ENCODE results near the gene CPA3.

The CPA3 gene

DNA sequence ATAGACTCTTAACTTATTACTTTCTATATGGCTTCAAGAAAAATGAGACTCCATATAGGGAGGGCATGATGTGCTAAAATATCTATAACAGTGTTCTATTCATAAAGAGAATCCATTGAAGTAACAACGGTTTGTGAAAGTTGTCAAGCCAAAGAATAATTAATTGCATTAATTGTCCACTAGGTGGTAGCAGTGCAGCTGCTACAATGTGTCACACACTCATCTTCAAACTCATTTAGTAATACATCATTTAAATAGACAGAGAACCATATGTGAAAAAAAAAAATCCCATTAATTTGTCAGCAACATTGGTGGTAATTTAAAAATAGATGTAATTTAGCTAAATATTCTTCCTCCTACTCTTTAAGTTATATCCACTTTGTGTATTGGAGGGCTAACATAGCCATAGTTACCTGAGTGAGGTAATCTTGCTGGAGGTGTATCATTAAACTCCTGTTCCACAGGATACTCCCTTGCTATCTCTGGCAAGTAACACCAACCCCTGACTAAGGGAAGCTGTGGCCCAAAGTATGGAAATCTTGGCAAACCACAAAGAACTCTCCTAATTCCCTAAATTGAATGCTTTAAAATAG, 3.7 kb upstream of the CPA3 start:
- DNase-seq, result no peak

DNA sequence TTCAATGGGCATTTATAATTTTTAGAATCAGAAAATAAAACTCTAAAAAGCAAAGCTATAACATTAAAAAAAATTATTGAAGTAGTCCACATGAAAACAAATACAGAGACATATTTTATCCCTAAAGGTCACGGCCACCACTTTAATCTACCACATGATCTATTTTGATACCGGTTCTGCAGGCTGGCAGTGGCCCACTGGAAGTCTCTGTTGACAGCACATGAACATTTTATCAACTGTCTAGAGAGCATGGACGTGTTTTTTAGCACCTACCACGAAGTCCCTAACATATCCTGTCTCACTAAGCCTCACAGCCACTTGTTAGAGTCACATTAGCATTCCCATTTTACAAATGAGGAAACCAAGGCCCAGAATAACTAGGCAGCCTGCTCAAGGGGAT, 1.8 kb upstream of the CPA3 start:
- no peak for DNase-seq

DNA sequence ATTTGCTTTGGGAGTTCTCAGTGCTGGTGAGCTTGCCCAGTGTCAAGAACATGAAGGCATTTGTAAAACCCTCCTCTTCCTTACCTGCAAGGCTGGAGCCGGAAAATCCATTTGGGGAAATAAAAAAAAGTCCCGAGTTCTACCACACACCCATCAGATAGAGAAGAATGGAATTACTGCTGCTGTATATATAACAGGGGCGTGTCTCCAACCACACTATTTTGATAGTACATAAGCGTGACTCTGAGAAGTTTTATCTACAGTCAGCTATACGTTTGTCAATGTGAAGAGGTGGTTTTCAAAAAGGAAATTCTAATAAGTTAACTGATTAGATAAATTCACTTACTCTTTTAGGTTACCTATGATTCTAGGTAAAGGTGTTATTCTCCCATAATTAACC, 1.3 kb upstream of the CPA3 start:
- no peak for DNase-seq

DNA sequence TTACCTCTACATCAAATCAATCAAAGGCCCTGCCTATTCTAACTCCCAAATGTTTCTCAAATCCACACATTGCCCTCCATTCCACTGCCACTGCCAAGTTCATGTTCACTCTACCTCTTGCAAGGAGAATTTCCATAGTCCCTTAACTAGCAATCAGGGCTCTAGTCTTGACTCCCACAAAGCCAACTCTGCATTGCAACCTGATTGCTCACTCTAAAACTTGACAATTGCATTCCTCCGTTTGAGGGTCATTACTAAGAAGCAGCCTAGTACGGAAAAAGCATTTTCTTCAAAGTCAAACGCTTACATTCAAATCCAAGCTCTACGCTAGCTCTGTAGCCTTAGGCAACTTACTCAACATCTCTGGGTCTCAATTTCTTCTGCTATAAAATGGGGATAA, 1.2 kb downstream of the CPA3 start:
- no peak for DNase-seq

DNA sequence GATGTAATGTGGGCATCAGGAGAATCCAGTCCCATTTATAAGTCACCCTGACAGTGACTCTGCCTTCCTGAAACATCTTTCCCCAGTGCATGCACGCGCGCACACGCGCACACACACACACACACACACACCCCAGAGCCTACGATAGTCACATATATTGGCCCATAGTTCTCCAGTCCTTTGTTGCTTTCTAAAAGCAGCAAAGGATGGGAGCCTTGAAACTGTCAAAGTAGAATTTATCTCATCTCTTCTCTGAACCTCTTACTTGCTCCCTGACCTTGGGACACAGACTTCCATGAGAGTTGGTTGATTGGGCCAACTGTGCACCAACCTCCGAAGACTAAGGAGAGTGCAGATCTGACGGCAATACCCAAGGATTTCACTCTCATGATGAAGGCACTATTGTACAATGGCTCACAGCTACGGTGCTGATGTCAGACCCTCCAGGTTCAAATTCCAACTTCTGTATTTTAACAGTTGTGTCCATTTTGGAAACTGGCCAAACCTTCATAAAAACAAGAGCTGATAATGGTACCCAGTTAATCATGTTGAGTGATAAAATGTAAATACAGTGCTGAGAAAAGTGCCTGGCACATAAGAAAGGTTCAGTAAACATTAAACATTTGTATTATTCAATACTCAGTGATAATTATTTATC, 8.3 kb downstream of the CPA3 start:
- DNase-seq, result no peak

DNA sequence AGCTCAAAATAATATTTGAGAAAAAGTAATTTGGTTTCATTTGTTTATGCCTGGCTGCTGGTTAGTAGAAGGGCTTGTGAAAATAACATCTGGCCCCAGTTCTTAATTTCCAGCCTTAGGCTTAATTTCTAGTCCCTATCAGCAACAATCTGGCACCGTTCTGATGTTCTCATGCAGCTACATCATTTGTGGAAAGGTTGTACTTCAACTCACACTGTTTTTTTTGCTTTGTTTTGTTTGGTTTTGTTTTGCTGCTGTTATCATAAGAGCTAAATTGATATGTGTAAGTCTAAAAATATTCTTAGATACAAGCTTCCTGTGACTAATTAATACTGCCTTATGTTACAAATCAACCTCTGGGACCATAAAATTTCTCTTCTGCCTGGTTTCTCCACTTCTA, 8.9 kb downstream of the CPA3 start:
- DNase-seq, result no peak

DNA sequence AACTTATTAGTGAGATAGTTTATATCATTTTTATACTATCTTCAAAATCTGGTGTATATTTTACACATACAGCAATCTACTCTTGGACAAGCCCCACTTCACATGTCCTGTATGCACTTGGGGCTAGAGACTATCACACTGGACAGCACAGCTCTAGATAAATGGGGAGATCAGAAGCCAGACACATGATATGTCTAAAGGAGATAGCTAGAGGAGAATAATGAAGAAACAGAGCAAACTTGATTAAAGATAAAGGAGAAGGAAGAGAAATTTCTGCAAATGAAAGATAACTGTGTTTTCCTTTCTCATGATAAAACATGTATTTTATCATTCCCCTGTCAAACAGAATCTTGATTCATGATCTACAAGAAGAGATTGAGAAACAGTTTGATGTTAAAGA, 13.0 kb downstream of the CPA3 start:
- no peak for DNase-seq

DNA sequence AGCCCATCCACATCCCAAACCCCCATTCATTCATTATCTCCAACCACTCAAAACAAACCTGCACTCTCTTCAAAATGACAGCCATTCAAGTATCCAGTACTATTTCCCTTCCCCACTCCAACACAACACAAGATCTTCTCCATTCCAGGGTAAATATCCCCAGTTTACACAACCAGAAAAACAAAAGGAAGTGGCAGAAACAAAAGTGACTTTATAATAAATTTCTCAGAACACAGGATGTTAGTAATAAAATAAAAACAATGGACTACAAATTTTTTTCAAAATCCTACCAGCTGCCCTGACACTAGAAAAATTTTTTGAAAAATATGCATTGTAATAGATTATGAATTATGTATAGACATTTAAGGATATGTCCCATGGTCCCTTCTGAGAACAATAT, 14.2 kb downstream of the CPA3 start:
- DNase-seq, result no peak

DNA sequence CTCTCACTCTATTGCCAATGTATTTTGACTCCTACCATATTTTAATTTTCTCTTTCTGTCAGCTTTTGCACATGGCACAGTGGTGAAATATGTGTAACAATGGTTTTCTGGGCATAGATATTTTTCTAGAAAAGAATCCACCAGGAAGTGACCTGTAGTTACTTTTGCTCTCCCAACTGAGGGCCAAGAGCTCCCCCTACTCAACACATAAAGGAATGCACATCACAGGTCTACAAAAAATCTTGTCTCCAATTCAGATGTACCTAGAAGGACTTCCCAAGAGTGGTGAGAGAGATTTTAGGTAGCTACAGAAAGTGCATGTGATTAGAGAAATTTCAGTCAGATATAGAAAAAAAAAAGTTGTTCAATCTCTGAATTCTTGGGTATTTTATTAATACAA, 15.6 kb downstream of the CPA3 start:
- no peak for DNase-seq

DNA sequence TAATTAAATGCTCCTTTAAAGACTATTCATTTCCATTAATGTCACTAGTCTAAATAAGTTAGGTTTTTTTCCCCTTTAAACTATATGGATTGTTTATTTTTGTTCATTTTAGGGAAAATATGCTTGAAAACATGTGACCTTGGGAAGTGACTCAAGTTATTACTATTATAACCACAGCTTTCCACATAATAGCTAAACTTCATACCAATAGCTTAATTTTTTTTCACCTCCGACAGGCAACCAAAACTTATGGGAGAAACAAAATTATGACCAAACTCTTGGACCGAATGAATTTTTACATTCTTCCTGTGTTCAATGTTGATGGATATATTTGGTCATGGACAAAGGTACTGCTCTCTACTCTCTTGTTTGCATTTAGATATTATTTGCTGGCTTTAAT, 16.2 kb downstream of the CPA3 start:
- DNase-seq, result no peak

DNA sequence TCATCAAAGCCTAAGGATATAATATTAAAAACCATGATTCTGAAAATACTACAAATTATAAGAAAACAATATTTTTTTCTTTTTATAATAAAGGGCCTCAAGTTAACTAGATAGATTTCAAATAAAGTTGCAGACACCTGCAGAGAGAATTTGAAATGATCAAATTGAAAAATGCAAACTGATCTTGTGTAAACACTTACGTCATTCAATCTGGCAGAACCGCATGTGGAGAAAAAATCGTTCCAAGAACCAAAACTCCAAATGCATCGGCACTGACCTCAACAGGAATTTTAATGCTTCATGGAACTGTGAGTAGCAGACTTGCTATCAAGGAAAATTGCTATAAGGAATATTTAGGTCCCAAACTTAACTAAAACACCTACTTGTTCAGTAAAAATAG, 17.2 kb downstream of the CPA3 start:
- DNase-seq, result no peak

DNA sequence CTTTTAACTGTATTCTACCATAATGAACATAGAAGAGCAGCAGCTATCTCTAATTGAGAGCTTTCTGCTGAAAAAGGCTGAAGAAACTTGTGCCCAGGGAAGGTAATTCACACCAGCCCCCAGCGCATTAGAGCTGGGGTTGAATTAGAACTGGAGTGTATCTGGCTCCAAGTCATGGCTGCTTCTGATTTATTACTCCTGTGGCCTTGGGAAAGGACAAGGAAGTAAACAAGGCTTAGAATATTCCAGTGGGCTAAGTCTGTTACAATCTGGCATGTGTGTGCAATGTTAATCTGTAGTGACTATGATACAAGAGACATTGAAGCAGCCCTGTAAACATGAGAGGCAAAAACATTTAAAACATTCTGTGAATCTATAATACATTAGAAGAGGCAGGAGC, 18.1 kb downstream of the CPA3 start:
- no peak for DNase-seq

DNA sequence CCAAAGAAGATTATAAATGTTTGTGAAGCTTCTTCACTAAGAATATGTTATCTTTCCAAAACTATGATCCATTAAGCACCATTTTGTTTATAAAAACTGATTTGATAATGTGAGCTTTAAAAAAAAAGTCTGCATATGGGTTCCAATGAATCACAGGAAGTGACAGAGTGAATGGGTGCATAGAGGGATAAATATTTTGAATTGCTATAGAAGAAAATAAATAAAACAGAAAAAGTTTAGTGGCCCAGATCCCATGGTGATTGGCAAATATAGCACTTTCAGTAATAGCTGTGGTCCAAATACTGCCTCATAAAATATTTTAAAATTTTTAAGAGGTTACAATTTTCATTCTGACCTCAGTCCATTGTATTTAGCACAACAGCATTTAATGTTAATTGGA, 19.2 kb downstream of the CPA3 start:
- DNase-seq, result no peak

DNA sequence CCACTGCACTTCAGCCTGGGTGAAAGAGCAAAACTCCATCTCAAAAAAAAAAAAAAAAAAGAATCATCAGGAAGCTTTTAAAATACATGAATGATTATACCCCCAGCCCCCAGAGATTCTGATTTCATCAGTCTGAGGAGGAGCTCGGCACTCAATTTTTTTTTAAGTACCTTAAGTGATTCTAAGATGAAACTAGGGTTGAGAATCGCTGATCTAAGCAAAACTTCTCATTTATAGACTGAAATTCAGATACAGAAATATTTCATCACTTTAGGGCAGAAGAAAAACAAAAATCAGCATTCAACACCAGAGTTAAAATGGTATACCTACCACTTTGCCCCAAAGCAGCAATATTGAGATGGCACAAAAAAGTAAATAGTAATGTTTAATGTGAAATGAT, 24.7 kb downstream of the CPA3 start:
- DNase-seq, result no peak

DNA sequence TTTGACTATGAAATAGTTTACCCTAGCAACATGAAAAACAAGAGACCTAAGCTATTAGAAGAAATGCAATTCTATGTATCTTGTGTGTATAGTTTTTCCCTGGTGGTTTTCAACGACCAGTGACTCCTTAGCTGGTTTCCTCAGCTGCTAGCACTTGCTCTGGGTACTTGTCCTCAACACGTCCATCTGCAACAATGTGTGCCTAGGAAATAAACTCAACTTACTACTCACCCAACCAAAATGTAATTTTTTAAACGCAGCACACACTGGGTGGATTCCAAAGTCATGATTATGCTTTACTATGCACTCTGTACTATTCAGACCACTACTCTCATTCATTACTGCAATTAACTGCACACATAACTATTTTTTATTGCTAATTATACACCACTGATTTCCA, 31.0 kb downstream of the CPA3 start:
- no peak for DNase-seq

DNA sequence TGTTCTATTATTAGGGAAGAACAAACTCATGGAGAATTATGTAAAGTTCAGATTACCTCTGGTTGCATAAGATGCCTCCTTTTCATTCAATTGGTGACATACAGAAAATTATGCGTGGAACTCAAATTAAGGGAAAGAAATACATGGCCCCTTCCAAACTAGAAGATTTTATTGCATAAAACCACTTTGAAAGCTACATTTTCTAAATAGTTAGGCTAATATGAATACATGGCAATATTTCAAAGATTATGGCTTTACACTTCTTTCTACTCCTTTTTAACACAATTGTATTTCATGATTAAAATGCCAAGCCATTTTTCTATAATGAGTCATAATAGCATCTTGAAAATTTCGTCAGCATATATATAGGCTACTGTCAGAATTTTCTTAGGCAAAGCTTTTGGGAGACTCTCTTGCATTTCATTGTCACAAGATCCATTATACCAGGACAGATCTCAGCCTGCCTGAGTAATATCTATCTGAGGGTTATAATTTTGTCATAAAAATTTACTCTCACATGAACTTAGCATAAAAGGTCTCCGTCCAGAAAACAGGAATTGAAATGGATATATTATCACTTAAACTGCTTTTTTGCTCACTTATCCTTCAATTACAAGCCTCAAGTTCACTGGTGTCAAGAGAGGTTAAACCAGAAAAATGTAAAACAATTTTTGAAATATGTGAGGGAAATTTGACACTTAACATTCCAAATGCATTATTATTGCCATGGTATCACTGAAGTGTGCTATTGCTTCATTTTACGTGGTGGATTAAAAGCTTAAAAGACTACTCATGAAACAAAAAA, 37.1 kb downstream of the CPA3 start:
- no peak for DNase-seq

DNA sequence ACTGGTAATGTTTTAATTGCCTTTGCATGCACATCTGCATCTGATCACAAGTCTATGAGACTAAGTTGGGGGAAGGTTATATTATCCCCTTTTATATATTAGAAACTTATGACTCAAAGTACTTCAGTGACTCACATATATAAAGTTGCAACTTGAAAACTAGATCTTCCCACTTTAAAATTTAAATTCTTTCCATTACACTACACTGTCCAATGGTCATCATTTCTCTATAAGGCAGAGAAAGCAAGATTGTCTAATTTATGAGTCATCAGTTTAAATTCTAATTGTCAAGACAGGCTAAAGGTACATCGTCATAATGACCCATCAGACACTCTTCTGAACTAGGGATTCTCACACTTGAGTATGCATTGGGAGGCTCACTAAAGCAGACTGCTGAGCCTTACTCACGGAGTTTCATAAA, 37.9 kb downstream of the CPA3 start:
- no peak for DNase-seq

DNA sequence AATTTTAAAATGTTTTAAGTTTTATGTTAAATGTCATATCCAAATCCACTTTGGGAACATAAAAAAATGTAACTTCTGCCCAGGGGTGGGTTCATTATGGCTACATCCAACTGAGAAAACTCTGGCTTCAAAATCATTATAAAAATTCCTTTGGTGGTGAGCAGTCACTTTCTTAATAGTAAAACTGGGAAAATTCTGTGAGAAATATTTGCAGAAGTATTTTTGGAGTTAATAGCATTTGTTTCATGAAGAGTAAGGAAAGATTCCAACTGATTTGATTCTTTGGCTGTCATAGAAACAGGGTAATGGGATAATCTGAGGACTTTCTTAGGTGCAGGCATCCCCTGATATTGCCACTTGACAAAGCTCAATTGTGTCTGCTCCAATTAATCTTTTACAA, 38.8 kb downstream of the CPA3 start:
- no peak for DNase-seq

DNA sequence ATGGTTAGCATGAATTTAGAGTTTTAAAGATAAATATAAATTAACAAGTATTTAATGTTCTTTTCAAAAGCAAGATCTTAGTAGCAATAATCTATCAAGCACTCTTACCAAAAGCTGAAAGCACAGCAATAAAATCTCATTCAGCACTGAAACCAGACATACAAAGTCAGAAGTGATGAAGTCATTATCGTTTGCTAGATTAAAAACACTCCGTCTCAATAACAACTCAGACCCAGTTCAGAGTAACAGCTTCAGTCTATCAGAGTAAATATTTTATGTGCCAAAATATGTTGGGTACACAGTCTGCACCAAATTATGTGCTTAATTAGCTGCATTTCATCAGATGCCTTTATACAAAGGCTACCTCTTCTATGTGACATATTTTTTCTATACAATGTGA, 41.6 kb downstream of the CPA3 start:
- no peak for DNase-seq

DNA sequence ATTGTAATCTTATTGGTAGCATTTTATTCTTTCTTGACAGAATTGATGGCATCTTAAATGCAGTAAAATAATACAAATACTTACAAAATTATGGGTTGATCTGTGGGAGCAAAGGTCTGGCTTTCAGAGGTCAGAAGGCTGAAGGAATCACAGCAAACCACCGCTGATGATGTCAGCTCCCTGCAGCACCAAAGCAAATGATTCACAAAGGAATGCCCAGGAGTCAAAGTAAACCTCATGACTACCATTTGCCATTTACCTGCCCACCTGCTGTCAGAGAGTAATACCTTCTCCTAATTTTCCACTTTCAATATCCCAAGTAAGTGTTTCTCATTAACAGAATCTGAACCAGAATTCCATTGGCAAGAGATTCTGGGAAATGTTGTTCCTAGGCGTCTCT, 46.1 kb downstream of the CPA3 start:
- no peak for DNase-seq

DNA sequence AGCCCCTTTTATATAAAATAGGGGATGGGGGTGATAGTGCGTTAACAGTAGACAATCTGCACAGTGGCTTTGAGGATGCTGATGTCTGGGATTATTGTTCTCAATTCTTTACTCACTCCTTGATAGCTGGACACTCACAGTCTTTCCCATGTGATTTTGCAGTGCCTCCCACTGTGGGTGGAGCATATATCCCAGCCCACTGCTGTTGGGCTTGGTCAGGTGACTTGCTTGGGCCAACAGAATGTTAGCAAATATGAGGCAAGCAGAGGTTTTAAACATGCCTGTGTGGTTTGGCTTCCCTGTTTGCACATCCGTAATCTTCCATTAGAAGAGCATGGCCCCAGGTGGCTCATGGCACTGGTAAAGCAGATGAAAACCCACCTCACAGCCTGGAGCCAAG, 46.5 kb downstream of the CPA3 start:
- DNase-seq, result no peak

DNA sequence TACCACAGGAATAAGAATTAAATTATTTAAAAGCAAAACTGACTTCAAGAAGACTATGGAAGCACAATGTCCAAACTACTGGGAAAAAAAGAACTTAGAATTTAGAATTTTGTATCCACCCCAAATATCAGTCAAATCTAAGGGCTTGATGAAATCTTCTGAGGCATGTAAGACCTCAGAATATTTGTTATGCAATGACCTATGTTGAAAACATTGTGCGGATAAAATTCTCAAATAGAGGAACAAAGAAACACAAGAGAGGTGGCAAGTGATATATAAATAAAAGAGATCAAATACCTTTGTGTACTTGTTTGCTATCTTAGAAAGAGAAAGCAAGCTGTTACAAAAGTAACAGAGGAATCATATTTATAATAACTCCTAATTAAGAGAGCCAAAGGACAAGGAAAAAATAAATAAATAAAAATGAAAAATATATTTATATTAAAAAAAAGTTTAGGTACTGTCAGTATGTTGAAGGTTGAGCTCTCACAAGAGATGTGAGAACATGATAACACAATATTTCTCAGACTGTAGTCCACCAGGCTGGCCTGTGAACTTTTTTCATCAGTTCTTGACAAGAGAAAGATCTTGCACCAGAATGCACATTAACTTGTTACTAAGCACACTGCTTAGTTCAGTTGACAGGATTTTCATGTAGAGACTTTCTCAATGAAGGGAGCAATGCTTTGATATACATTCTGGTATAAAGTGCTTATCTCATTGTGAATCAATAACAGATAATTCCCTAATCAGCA, 50.0 kb downstream of the CPA3 start:
- DNase-seq, result no peak

DNA sequence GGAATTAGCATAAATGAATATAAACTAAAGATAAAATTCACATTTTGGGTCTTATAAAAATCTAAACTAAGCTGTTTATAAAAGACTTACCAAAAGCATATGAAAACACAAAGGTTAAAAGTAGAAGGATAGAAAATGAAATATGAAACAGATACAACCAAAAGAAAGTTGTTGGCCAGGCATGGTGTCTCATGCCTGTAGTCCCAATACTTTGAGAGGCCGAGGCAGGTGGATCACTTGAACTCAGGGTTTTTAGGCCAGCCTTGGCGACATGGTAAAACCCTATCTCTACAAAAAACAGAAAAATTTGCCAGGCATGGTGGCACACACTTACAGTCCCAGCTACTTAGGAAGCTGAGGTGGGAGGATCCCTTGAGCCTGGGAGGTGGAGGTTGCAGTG, 51.0 kb downstream of the CPA3 start:
- no peak for DNase-seq

DNA sequence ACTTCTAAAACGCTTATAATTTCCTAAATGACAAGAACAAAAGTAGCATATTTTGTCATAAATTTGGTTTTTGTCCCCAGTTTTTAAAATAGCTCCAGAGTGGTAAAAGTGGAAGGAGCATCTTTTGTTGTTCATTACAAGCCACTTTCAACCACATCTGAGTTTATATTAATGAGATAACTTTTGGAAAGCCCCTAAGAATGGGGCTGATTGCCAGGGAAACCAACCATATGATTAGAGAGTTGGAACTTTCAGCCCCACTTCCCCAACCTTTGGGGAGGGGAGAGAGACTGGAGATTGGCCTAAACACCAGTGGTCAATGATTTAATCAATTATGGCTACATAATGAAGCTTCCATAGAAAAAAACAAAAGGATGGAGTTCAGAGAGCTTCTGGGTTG, 57.4 kb downstream of the CPA3 start:
- no peak for DNase-seq

Data from stimulated activated naive CD4-positive, alpha-beta T cell treated with Interleukin-2 at 50 U/mL for 16 hours (primary cell).